ENCODE measurements around the gene IFT80.

Gene IFT80

DNA sequence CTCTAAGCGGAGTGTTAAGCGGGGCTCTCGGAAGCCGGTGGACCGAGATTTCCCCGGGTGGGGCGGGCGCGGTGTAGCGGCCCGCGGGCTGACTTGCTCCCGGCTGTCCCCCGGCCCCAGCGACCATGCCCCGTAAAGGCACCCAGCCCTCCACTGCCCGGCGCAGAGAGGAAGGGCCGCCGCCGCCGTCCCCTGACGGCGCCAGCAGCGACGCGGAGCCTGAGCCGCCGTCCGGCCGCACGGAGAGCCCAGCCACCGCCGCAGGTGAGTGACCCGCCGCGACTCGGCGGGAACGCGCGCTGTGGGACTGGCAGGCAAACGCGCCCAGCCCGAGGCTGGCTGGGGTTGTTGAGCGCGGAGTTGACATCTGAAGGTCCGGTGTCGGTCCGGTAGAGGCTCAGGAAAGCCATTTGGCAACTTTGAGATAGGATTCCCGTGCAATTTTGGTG is 1.7 kb upstream of the IFT80 start:
- peak in 1 of 2 donors; percentile 4 for DNase-seq (ENCODE audit: low read depth in 2 of 2)

DNA sequence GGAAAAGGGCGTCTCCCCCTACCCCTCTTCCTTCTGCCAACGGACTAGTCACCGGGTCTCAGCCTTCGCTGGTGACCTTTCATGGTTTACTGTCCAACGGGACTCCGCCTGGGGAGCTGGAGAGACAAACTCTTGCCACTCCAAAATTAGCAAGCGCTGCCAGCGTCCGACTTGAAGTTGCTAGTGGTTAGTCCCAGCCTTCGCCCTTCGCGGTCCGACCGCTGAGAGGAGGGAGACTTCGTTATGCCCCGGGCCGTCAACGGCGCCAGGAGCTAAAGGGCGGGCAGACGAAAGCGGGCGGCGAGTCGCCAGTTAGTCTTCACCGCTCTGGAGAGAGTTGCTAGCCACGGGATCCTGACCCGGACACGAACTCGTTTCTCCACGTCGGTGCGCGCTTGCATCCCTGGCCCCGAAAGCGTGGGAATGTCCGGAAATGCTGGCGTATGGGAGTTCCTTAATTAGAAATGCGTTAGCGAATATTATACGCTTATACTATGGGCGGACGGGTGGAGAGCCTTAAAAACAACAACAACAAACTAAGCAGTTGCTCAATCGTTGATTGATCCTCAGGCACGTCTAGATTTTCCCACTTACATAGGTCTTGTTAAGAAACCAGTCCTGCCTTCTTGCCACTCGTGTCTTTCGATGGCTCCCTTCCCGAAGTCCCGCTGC is 1.1 kb upstream of the IFT80 start:
- DNase-seq (ENCODE audit: low read depth in 2 of 2): peak; percentile 14 to 28

DNA sequence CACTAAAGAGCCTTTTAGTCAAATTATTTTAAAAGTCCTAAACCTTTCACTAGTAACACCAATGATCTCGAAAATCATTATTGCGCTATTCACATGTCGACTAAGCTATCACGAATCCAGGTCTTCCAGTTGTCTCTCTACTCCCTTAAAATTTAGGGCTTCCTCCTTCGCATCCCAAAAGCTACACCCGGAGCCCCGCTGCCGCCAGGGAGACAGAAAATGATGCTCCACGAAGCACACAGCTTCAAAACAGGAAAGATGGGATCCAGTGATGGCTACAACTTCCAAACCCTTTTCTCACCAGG is 253 bp downstream of the IFT80 start:
- DNase-seq (ENCODE audit: low read depth in 2 of 2): no peak

DNA sequence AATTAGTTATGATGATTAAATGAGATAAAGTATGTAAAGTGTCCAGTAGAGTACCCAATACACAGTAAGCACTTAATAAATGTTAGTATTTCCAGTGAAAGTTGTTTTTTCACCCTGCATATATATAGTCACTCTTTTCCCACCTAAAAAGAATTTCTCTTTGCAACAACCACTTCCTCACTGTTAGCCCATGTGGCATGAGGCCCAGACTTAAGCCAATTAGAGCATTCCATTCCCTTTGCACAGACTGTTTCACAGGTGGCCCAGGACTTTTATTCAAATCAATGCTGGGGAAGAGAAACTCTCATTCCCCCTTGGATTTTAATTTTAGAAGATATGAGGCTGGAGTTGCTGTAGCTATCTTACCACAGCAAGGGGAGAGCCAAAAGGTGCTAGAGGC is 3.7 kb downstream of the IFT80 start:
- DNase-seq (ENCODE audit: low read depth in 2 of 2): no peak

DNA sequence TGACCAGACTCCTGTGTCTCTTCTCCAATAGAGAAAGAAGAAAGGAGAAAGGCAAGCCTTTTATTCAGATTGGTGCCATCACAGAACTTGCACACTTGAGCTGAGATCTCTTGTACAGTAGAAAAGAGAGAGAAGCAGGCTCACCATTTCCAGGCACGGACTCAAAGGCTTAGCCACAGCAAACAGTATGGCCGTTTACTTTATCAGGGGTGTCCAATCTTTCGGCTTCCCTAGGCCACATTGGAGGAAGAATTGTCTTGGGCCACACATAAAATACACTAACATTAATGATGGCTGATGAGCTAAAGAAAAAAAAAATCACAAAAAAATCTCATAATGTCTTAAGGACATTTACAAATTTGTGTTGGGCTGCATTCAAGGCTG is 5.0 kb downstream of the IFT80 start:
- no peak for DNase-seq (ENCODE audit: low read depth in 2 of 2)

DNA sequence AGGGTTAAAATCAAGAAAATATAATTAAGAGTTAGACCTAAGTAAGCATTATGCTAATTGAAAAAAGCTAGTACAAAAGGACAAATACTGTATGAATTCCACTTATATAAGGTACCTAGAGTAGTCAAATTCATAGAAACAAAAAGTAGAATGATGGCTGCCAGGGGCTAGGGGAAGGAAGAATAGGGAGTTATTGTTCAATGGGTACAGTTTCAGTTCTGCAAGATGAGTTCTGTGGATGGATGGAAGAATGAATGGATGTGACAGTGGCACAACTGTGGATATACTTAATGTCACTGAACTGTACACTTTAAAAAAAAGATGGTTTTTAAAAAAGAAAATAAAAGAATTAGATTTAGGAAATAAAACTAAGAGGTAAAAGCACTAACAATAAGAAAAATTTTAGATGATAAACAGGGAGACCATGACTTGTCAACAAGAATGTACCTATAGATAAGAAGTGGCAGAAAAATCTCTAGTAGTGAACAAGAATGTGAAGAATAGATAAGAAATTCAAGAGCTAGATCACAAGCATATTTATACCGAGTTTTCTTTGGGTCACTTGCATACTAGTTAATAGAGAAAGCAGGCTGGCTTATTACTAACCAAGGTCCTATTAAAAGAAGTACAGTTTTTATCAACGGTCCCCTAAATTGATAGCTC is 5.5 kb downstream of the IFT80 start:
- DNase-seq (ENCODE audit: low read depth in 2 of 2): no peak

DNA sequence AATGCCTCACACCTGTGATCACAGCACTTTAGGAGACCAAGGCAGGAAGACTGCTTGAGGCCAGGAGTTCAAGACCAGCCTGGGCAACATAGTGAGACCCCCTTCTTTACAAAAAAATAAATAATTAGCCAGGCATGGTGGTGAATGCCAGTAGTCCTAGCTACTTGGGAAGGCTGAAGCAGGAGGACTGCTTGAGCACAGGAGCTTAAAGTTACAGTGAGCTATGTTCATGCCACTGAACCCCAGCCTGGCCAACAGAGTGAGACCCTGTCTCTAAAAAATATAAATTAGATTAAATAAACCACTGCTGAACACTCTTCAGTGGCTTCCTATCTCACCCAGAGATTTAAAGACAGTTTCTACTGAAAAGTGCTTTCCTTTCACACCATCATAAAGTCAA is 6.2 kb downstream of the IFT80 start:
- no peak for DNase-seq (ENCODE audit: low read depth in 2 of 2)

DNA sequence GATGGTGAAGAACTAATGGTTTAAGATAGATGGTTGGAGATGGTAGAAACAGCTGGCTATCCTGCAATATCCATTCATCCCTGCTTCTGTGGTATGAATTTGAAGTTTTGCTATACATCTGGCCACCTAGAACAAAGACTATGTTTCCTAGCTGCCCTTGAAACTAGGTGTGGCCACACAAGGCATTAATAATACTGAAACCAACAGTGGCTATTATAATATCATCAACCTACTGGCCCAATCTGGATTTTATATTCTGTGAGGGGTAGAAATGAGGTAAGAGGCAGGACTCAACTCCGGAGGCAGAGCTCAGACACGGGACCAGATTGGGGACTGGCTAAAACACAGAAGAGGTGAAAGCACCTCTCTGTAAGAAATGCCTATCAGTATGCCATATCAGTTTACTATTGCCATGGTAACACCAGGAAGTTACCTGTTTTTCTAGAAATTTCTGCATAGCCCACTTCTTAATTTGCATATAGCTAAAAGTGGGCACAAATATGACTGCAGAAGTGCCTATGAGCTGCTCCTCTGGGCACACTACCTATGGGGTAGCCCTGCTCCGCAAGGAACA is 8.4 kb downstream of the IFT80 start:
- no peak for DNase-seq (ENCODE audit: low read depth in 2 of 2)

DNA sequence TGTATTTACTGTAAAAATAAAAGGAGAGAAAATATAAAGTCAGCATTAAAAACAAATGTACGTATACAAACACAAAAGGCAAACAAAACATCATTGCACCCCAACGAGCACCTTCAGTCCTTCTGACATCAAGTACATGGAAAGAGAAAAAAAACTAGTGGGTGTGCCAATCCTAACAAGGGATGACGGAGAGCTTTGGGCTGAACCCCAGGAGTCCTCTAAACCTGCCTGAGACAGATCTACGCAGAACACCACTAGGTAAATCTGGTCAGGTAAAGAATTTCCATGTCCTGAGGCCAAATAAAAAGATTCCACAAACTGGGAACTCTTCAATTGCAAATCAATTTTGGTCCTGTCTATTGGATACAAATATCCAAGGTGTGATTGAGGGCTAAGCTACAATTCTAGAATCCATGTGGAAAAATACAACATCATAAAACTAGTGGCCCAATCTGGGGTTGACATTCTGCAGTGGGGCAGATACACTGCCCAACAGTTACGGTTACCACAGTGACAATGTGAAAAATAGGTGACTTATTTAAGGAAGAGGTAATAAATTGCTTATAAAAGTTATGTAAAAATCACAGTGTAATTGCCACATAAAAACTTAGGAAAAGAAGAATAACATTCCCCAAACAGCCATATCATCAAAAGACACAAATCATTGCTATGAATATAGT is 14.2 kb downstream of the IFT80 start:
- DNase-seq (ENCODE audit: low read depth in 2 of 2): no peak

DNA sequence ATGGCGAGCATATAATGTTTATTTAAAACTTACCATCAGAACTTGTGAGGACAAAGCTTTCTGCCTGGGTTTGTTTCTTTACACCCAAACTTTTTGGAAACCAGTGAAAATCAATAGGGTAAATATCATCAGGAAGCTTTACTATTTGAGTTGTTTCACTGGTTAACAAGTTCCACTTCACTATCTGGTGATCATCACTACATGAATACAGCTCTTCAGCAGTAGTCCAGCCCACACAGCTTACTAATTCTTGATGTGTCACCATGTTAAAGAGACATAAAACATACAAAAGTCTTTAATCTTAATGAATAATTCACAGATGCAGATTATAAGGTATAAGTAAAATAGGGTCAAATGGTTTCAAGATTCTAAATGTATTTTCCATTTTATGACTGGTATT is 17.6 kb downstream of the IFT80 start:
- no peak for DNase-seq (ENCODE audit: low read depth in 2 of 2)

DNA sequence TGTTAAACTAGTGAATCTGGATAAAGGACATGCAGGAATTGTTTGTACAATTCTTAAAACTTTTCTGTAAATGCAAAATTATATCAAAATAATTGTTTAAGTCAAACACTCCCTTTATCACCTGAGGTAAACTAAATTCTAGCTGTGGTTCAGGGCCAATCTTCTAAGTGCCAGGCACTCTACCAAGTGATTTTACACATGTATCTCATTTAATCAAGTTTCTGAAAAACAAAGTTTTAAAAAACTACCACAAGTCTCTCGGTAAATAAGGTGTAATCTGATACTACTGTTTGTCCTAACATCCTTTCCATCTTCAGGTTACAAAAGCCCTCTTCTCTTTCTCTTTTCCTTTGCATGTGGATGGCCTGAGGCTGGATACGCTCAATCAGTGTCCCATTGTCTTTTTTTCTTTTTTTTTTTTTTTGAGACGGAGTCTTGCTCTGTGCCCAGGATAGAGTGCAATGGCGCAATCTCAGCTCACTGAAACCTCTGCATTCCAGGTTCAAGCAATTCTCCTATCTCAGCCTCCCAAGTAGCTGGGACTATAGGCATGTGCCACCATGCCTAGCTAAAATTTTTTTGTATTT is 19.3 kb downstream of the IFT80 start:
- no peak for DNase-seq (ENCODE audit: low read depth in 2 of 2)

DNA sequence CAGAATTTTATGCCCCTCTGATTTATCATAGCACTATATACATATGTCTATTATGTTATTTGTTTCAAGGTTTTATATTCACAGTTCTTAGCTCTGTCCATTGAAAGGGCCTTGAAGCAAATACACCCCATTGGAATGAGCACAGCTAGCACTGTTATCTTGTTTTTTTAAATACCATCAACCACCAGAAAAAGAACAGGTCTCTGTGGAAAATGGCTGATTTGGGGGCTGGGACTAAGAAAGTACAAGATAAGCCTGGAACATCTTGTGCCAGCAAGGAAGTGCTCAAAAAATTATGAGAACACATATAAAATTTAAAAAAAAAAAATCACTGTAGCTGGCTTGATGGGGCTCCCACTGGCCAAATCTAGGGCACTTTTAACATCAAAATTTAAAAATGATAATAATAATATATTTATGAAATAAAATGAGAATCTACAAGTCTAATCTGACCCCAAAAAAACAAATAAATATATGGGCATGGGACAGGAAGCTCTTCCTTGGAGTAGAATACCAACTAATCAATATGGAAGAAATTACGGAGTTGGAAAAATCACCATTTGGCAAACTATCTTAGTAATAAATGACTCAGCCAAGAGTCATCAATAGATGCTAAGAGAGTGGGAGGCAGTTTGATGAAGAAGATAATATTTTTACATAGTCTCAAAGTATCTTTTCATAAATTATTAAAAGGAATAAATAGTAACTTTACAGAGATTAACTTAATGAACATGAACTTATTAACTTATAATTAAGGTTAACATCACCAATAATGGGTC is 20.5 kb downstream of the IFT80 start:
- DNase-seq (ENCODE audit: low read depth in 2 of 2): no peak

DNA sequence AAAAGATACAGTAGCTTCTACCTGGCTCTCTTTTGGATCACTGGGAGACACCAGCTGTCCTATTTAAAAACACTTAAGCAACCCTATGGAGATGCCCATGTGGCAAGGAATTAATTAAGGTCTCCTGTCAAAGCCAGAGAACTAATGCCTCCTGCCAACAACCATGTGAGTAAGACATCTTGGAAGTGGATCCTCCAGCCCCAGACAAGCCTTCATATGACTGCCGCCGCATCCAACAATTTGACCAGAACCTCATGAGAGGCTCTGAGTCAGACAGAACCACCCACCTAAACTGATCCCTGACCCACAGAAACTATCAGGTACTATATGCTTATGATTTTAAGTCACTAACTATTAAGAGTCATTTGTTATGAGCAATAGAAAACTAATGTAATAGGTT is 22.3 kb downstream of the IFT80 start:
- no peak for DNase-seq (ENCODE audit: low read depth in 2 of 2)

DNA sequence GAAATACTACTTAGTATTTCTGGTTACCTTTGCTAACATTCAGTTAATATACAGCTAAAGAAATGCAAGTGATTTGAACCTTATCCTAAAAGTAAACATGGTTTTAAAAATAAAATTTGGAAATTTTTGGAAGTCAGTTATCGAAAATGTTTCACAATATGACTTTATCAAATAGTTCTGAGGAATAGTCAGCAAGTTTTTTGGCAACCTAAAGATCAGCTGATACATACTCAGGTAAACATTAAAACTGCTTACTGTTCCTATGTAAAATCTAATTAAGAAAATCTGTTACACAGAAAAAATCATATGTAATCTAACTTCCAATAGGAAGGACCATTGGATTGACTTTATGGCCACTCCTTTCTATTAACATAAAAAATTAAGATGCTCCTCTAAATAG is 24.1 kb downstream of the IFT80 start:
- no peak for DNase-seq (ENCODE audit: low read depth in 2 of 2)

DNA sequence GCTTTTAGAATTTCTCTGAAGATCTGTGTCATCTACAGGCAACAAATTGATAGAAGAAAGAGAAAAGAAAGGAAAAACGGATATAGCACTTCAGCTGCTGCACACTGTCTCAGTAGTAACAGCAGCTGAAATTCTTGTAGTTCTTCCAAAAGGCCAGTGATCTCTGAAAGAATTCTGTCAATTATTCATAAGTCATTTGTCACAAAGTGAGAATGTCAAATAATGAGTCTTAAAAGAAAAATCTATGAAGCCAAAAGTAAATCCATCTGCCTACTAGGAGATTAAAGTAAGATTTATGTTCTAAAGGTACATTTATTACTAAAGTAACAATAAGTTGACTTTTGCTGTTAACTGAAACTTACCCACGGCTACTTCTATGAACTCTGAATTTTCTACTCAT is 24.6 kb downstream of the IFT80 start:
- no peak for DNase-seq (ENCODE audit: low read depth in 2 of 2)

DNA sequence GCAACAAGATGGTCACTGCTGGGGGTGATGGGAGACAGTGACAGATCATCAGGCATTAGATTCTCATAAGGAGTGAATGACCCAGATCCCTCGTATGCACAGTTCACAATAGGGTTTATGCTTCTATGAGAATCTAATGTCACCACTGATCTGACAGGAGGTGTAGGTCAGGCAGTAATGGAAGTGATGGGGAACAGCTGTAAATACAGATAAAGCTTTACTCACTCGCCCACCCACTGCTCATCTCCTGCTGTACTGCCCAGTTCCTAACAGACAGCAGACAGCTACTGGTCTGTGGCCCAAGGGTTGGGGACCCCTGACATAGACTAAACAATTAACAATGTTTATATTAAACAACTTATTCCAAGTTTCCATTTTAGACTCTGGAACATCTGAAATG is 25.4 kb downstream of the IFT80 start:
- DNase-seq (ENCODE audit: low read depth in 2 of 2): no peak

DNA sequence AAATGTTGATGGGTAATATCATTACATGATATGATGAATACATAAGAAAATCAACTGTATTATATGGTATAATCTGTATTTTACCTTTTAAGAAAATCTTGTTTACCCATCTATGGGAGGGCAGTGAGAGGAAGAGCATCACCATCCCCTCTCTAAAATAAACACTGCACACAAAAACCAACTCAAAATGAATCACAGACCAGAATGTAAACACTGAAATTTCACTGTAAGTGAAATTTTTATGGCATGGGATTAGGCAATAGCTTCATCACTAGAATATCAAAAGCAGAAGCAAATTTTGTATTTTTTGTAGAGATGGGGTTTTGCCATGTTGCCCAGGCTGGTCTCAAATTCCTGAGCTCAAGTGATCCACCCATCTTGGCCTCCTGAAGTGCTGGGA is 26.2 kb downstream of the IFT80 start:
- no peak for DNase-seq (ENCODE audit: low read depth in 2 of 2)

DNA sequence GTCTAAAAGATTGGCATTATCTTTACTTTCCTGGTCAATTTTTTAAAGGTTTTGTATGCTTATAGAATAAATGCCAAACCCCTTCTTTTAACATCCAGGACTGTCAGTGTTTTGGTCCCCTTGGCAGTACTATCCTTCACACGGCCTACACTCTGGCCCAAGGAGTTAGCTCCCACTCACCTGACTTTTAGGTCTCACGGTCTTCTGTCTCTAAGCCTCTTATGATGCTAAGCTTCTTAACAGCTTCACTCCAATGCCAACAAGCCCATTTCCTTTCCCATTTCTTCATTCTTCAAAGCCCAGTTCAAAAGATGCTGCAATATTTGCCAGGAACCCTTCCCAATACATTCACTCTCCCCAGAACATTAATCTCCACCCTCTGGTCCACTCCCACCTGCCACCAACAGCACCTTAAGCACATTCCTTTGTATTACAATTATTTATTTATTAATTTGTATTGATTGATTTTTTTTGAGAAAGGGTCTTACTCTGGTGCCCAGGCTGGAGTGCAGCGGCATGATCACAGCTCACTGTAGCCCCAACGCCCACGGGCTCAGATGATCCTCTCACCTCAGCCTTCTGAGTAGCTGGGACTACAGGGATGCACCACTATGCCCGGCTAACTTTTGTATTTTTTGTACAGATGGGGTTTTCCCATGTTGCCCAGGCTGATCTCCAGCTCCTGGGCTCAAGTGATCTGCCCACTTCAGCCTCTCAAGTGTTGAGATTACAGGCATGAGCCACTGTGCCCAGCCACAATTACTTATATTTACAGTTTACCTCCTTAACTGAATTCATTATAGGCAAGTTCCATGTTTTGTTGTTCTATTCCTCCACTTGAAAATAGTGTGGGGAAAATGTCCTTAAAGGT is 27.8 kb downstream of the IFT80 start:
- DNase-seq (ENCODE audit: low read depth in 2 of 2): no peak

DNA sequence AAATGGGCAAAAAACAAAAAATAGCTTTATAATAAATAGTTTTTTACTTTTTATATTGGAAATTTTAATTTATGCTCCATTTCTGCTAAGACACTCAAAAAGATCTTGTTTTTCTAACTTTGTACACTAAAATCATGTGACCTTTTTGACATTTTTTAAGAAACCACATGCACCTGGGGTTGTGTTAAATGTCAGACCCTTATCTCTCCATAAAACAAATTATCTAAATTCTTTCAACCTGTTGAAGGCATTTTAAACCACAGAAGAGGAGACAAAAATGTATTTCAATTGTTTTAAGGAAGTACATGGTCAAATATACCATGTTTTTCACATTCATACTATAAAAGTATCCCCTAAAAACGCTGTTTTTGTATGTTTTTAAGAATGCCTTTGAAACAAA is 29.2 kb downstream of the IFT80 start:
- no peak for DNase-seq (ENCODE audit: low read depth in 2 of 2)

DNA sequence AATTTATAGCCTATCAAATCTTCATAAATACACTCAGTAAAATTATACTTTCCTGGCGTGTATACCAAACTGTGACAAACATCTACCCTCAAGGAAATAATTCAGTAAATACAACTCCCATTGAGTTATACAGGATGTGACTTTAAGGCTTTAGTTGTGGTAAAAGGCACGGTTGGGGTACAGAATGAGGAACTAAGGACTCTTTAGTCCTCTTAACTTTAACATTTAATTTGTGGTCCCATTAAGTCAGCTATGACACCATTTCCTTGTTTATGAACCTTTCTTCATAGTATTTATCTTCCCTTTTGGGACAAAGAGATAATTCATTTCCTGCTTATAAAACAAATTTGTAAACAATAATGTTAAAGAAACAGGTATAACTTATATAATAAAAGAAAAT is 30.2 kb downstream of the IFT80 start:
- DNase-seq (ENCODE audit: low read depth in 2 of 2): no peak
